ENCODE measurements around the gene INAFM2.

INAFM2 gene

GRCh38 chr15:40330368-40330836, 6.9 kb downstream of the INAFM2 start:
- no peak for DNase-seq

GRCh38 chr15:40331026-40331425, 7.5 kb downstream of the INAFM2 start:
- no peak for DNase-seq

- DNase-seq: no peak
These were observed 8.1 kb downstream of the INAFM2 start for GRCh38 chr15:40331637-40332036.

- no peak for DNase-seq
These were observed 8.8 kb downstream of the INAFM2 start for GRCh38 chr15:40332113-40332781.

GRCh38 chr15:40333922-40334492, 10.5 kb downstream of the INAFM2 start:
- no peak for DNase-seq

GRCh38 chr15:40334541-40334940, 11.0 kb downstream of the INAFM2 start:
- no peak for DNase-seq

- no peak for DNase-seq
These were observed 11.7 kb downstream of the INAFM2 start for GRCh38 chr15:40334941-40335795.

- DNase-seq: no peak
These were observed 12.6 kb downstream of the INAFM2 start for GRCh38 chr15:40335938-40336743.

GRCh38 chr15:40336744-40337122, 13.2 kb downstream of the INAFM2 start:
- no peak for DNase-seq

- DNase-seq: no peak
These were observed 14.1 kb downstream of the INAFM2 start for GRCh38 chr15:40337597-40337996.

GRCh38 chr15:40338041-40338657, 14.7 kb downstream of the INAFM2 start:
- DNase-seq: peak; percentile 24

GRCh38 chr15:40338921-40339620, 15.6 kb downstream of the INAFM2 start:
- DNase-seq: no peak

GRCh38 chr15:40339621-40339945, 16.1 kb downstream of the INAFM2 start:
- DNase-seq: no peak

- DNase-seq: no peak
These were observed 16.7 kb downstream of the INAFM2 start for GRCh38 chr15:40340038-40340739.

- DNase-seq: peak; percentile 26
These were observed 17.4 kb downstream of the INAFM2 start, which contains the start of gene CCDC9B for GRCh38 chr15:40340740-40341400. Gene CCDC9B, minus strand, starts transcription at chr15:40340939. Its CDS starts 120 bp downstream, at chr15:40340819.

- no peak for DNase-seq
These were observed 19.2 kb downstream of the INAFM2 start for GRCh38 chr15:40342416-40343320.

- no peak for DNase-seq
These were observed 20.0 kb downstream of the INAFM2 start for GRCh38 chr15:40343512-40343911.

- no peak for DNase-seq
These were observed 20.7 kb downstream of the INAFM2 start for GRCh38 chr15:40344217-40344616.

- no peak for DNase-seq
These were observed 21.2 kb downstream of the INAFM2 start for GRCh38 chr15:40344631-40345120.

Measured in NCI-H2227 treated with DMSO at 0.1 percent for 48 hours (cell line).